K562 (cell line): Measurements from ENCODE around the gene LMNTD2. TPM values are rescaled to one million over a fixed set of nuclear protein-coding genes. Genes with fewer than 3 reads are reported as not detected.

Source experiments
- CREB1 ChIP-seq, 2 experiments: sonication (generic) in 1 of 2; formaldehyde crosslinking in 1 of 2; IDR thresholded peaks; 2 replicates each; pipeline versions ENCODE4 v1.6.1 to v1.8.0; 2012 to 2022; ENCODE audit warnings: inconsistent platforms in 1 of 2, mild to moderate bottlenecking in 1 of 2, missing genetic modification reagents in 1 of 2, moderate library complexity in 1 of 2
- GTF2B ChIP-seq: IDR thresholded peaks from 2 replicates; pipeline ENCODE4 v1.6.1; 2011; ENCODE audit not compliant: insufficient read length; ENCODE audit errors: extremely low read depth
- MCM5 ChIP-seq: fragments of 450-650 bp; IDR thresholded peaks from 2 replicates; pipeline ENCODE4 v1.6.1; 2016; ENCODE audit warnings: low read depth
- MEIS2 ChIP-seq: fragments of 450-650 bp; IDR thresholded peaks from 2 replicates; pipeline ENCODE4 v1.6.1; 2014; ENCODE audit warnings: mild to moderate bottlenecking; ENCODE audit not compliant: partially characterized antibody
- NCOR1 ChIP-seq: fragments of 450-650 bp; IDR thresholded peaks from 2 replicates; pipeline ENCODE4 v1.6.1; 2016; ENCODE audit warnings: mild to moderate bottlenecking, moderate library complexity
- NR2C2 ChIP-seq, 2 experiments: fragments of 200-800 bp in 1 of 2; sonication (Bioruptor generic) in 1 of 2; sonication (generic) in 1 of 2; formaldehyde crosslinking in 1 of 2; IDR thresholded peaks; 2 replicates each; pipeline versions ENCODE4 v1.6.1 to v1.8.0; 2016 to 2022; ENCODE audit warnings: mild to moderate bottlenecking in 1 of 2, missing compliant biosample characterization in 1 of 2, missing genetic modification characterization in 1 of 2, missing genetic modification reagents in 1 of 2
- NR2F6 ChIP-seq: fragments of 450-650 bp; formaldehyde crosslinking; IDR thresholded peaks from 2 replicates; pipeline ENCODE4 v1.4.0; 2020; ENCODE audit warnings: mild to moderate bottlenecking
- POLR2AphosphoS5 ChIP-seq: IDR thresholded peaks from 2 replicates; pipeline ENCODE4 v1.6.1; 2011; ENCODE audit warnings: mild to moderate bottlenecking, low read depth, low read length, moderate library complexity; ENCODE audit not compliant: control insufficient read depth, insufficient read depth
- PRDM10 ChIP-seq: fragments of 450-650 bp; IDR thresholded peaks from 2 replicates; pipeline ENCODE4 v1.6.1; 2018; ENCODE audit not compliant: partially characterized antibody
- RBM25 ChIP-seq: fragments of 200-400 bp; formaldehyde crosslinking; IDR thresholded peaks from 2 replicates; pipeline ENCODE4 v1.6.1; 2018; ENCODE audit warnings: low read length, low read depth, moderate library complexity; ENCODE audit not compliant: severe bottlenecking
- ZBTB1 ChIP-seq: sonication (generic); formaldehyde crosslinking; IDR thresholded peaks from 2 replicates; pipeline ENCODE4 v1.8.1; 2023; ENCODE audit warnings: missing genetic modification reagents, low read depth, mild to moderate bottlenecking, borderline replicate concordance
- ZNF217 ChIP-seq: sonication (generic); formaldehyde crosslinking; IDR thresholded peaks from 2 replicates; pipeline ENCODE4 v1.8.0; 2022; ENCODE audit warnings: mild to moderate bottlenecking, missing genetic modification reagents
- polyA plus RNA-seq, 8 experiments: library from polyadenylated mRNA; depleted of rRNA in 4 of 8; stranded (reverse) in 5 of 8; unstranded in 3 of 8; fragments of >200 nt; fragmentation: Nextera tagmentation in 2 of 8; fragmentation: Illumina TruSeq in 1 of 8; extraction: Ambion mirVana in 2 of 8; extraction: Trizol in 1 of 8; gene quantifications; 2 replicates each; pipeline versions ENCODE4 v1.2.1 to v1.2.3, GENCODE V29; 2011 to 2014; ENCODE audit warnings: inconsistent platforms in 1 of 8, missing spikeins in 1 of 8
- total RNA-seq, 7 experiments: library from RNA; depleted of rRNA in 6 of 7; stranded (reverse); fragments of >200 nt in 6 of 7; fragmentation: Illumina TruSeq in 2 of 7; extraction: Trizol in 2 of 7; gene quantifications; 2 replicates each; pipeline versions ENCODE4 v1.2.1 to v1.2.3, GENCODE V29; 2011 to 2021; ENCODE audit warnings: low replicate concordance in 1 of 7

Gene LMNTD2
- total and polyA plus RNA-seq, 9 of the 15 experiments (the other 6 are each of a cell fraction or from before 2014, with no cell fraction given), result 0.48 to 4.2 (median 1.5) TPM; not detected in 3

GRCh38 chr11:535519-536454 is 24.8 kb downstream of the LMNTD2 start, which contains the start of gene HRAS (continued):
- TF ChIP-seq POLR2AphosphoS5, result peak; percentile 63
- no peak for TF ChIP-seq NR2C2 (CRISPR knock-in tag; IDR thresholded peaks at IDR 0.05)
- TF ChIP-seq NR2C2 (tag; IDR thresholded peaks at IDR 0.05), result peak; percentile 34; the same call in 1 of the 2 replicates
- TF ChIP-seq NR2F6 (CRISPR knock-in tag), result no peak
- TF ChIP-seq CREB1 (IDR thresholded peaks at IDR 0.05), result peak; percentile 28; the same call in 1 of the 2 replicates
- no peak for TF ChIP-seq CREB1 (CRISPR knock-in tag; IDR thresholded peaks at IDR 0.05)
- TF ChIP-seq GTF2B, result no peak
- peak; percentile 68; the same call in 1 of the 2 replicates for TF ChIP-seq ZBTB1 (CRISPR knock-in tag)
- TF ChIP-seq PRDM10, result peak; percentile 43
- TF ChIP-seq RBM25, result peak; percentile 100
- no peak for TF ChIP-seq ZNF217 (CRISPR knock-in tag)
- no peak for TF ChIP-seq MCM5
- peak; percentile 55 for TF ChIP-seq MEIS2
- no peak for TF ChIP-seq NCOR1
